ENCODE results near the gene TTC7B. TPM values are rescaled to one million over a fixed set of nuclear protein-coding genes. Genes with fewer than 3 reads are reported as not detected.

Gene TTC7B
- total RNA-seq, 1 experiment from 2014 or later: 40.9 TPM

DNA sequence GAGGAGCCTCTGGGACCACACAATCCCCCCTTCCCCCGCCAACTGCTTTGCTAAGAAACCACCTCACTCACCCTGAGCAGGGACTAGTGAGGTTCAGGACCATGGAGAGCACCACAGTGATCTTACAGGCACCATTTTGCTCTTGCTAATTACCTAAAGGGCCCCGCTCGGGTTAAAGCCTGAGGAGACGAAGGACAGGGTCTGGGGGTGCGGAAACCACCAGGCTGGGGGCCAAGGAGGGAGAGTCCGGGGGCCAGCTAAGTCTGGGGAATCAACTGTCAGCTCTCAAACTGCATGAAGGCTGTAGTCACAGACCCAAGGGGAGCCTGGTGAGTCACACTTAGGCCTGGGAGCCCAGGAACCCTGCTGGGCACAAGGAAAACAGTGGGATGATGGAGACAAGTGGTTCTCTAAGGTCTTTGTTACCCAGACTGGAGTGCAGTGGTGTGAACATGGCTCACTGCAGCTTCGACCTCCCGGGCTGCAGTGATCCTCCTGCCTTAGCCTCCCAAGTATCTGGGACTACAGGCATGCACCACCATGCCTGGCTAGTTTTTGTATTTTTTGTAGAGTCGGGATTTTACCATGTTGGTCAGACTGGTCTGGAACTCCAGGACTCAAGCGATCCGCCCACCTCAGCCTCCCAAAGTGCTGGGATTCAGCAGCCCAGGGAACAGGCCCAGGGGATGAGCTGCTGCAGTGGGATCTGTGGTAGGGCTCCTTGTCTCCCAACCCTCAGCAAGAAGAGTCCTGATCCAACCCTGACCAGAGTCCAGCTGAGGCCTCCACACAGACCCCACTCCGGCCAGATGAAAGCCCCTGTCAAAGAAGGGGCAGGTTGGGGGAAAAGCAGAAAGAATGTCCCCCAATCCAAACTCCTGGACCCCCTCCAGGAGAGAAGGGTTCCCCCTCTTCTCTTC lies 320.6 kb downstream of the TTC7B start:
- DNase-seq (ENCODE audit: low read depth, low spot score): no peak

DNA sequence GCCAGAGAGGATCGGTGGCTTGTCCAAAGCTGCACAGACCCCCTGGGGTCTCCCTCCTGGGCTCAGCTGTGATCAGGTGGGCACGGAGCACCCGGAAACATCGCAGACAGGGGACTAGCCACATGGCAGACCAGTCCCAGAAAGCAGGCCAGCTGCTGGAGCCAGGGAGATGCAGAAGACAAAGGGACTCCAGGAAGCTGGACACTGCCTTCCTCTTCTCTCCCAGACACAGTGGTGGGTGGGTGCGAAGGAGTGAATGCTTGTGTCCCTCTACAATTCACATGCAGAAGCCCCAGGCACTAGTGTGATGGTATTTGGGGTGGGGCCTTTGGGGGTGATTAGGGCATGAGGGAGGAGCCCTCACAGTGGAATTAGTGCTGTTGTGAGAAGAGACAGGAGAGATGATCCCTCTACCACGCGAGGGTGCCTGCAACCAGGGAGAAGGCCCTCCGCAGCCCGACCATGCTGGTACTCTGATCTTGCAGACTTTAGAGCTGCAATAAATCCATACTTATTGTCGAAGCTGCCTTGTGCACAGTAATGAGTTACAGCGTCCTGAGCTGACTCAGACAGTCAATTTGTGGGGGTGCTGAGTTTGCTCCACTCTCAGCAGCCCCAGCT lies 324.2 kb downstream of the TTC7B start:
- Histone ChIP-seq H3K4me1 (ENCODE audit: control insufficient read depth, insufficient read depth, low read length) (no peaks in the 10 kb centered on the region), H3K27me3 (ENCODE audit: control insufficient read depth, insufficient read depth, low read length) (no peaks in the 10 kb centered on the region), H3K27ac (ENCODE audit: low read length) (no peak overlapping the region), H3K9me3 (ENCODE audit: control insufficient read depth, insufficient read depth, low read depth, low read length) (no peaks in the 10 kb centered on the region), H3K4me3 (ENCODE audit: low read depth in 2 of 2, low read length in 2 of 2) (no peak overlapping the region), H3K36me3 (ENCODE audit: control insufficient read depth, insufficient read depth, low read length) (no peaks in the 10 kb centered on the region)
- ChIA-PET CTCF (interaction anchor here (0.7 kb wide), 1 partner anchor 9 kb away, joined by 5 read pairs; no protein-coding TSS in a partner anchor), POLR2A (no interaction called here)
- TF ChIP-seq TCF7L2 (IDR thresholded peaks at IDR 0.05; ENCODE audit: low read depth, low read length): no peak
- TF ChIP-seq, protein P1, sequence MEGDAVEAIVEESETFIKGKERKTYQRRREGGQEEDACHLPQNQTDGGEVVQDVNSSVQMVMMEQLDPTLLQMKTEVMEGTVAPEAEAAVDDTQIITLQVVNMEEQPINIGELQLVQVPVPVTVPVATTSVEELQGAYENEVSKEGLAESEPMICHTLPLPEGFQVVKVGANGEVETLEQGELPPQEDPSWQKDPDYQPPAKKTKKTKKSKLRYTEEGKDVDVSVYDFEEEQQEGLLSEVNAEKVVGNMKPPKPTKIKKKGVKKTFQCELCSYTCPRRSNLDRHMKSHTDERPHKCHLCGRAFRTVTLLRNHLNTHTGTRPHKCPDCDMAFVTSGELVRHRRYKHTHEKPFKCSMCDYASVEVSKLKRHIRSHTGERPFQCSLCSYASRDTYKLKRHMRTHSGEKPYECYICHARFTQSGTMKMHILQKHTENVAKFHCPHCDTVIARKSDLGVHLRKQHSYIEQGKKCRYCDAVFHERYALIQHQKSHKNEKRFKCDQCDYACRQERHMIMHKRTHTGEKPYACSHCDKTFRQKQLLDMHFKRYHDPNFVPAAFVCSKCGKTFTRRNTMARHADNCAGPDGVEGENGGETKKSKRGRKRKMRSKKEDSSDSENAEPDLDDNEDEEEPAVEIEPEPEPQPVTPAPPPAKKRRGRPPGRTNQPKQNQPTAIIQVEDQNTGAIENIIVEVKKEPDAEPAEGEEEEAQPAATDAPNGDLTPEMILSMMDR (IDR thresholded peaks at IDR 0.05): no peak
- TF ChIP-seq, protein P2, sequence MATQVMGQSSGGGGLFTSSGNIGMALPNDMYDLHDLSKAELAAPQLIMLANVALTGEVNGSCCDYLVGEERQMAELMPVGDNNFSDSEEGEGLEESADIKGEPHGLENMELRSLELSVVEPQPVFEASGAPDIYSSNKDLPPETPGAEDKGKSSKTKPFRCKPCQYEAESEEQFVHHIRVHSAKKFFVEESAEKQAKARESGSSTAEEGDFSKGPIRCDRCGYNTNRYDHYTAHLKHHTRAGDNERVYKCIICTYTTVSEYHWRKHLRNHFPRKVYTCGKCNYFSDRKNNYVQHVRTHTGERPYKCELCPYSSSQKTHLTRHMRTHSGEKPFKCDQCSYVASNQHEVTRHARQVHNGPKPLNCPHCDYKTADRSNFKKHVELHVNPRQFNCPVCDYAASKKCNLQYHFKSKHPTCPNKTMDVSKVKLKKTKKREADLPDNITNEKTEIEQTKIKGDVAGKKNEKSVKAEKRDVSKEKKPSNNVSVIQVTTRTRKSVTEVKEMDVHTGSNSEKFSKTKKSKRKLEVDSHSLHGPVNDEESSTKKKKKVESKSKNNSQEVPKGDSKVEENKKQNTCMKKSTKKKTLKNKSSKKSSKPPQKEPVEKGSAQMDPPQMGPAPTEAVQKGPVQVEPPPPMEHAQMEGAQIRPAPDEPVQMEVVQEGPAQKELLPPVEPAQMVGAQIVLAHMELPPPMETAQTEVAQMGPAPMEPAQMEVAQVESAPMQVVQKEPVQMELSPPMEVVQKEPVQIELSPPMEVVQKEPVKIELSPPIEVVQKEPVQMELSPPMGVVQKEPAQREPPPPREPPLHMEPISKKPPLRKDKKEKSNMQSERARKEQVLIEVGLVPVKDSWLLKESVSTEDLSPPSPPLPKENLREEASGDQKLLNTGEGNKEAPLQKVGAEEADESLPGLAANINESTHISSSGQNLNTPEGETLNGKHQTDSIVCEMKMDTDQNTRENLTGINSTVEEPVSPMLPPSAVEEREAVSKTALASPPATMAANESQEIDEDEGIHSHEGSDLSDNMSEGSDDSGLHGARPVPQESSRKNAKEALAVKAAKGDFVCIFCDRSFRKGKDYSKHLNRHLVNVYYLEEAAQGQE (IDR thresholded peaks at IDR 0.05; ENCODE audit: insufficient read depth in 1 of 2, low read depth in 2 of 2, low read length in 1 of 2): no peak
- TF ChIP-seq SIN3A (IDR thresholded peaks at IDR 0.05; ENCODE audit: borderline replicate concordance, insufficient read depth, low read depth, low read length): no peak
- no peak for TF ChIP-seq POLR2AphosphoS5 (IDR thresholded peaks at IDR 0.05; ENCODE audit: low read depth, low read length)
- intact Hi-C loops (cut with micrococcal nuclease; ENCODE audit: unreplicated experiment) (no loop called here), in situ Hi-C loops (cut with HindIII; ENCODE audit: low pct_unique_long_range_greater_than_20kb, low sequenced_read_pairs) (no loop called here)
- ATAC-seq (no peak), DNase-seq (ENCODE audit: low read depth, low spot score) (no peak)
- BruUV-seq (replicated peaks): no TSS peak

More for the DNA sequence above, 320.6 kb downstream of the TTC7B start:
- no peaks in the 10 kb centered on the region for H3K36me3 ChIP-seq (ENCODE audit: control insufficient read depth, insufficient read depth, low read length)
- no TSS peak for BruUV-seq (replicated peaks)
- ChIA-PET CTCF (interaction anchor here (0.6 kb wide), 1 partner anchor 145 kb away, joined by 4 read pairs; no protein-coding TSS in a partner anchor), POLR2A (no interaction called here)
- H3K27ac ChIP-seq (ENCODE audit: low read length): no peak overlapping the region
- H3K4me1 ChIP-seq (ENCODE audit: control insufficient read depth, insufficient read depth, low read length): no peaks in the 10 kb centered on the region
- in situ Hi-C loops (cut with HindIII; ENCODE audit: low pct_unique_long_range_greater_than_20kb, low sequenced_read_pairs) (no loop called here), intact Hi-C loops (cut with micrococcal nuclease; ENCODE audit: unreplicated experiment) (no loop called here)
- TF ChIP-seq, protein P2 (IDR thresholded peaks at IDR 0.05; ENCODE audit: insufficient read depth in 1 of 2, low read depth in 2 of 2, low read length in 1 of 2): peak; percentile 94 to 96
- TF ChIP-seq POLR2AphosphoS5 (IDR thresholded peaks at IDR 0.05; ENCODE audit: low read depth, low read length) (no peak), TCF7L2 (IDR thresholded peaks at IDR 0.05; ENCODE audit: low read depth, low read length) (no peak)
- H3K4me3 ChIP-seq (ENCODE audit: low read depth in 2 of 2, low read length in 2 of 2): no peak overlapping the region
- peak; percentile 60; the same call in 1 of the 2 replicates for ATAC-seq
- H3K27me3 ChIP-seq (ENCODE audit: control insufficient read depth, insufficient read depth, low read length): no peaks in the 10 kb centered on the region
- no peaks in the 10 kb centered on the region for H3K9me3 ChIP-seq (ENCODE audit: control insufficient read depth, insufficient read depth, low read depth, low read length)
